ENCODE measurements around the gene CLDN9.

Gene CLDN9

DNA sequence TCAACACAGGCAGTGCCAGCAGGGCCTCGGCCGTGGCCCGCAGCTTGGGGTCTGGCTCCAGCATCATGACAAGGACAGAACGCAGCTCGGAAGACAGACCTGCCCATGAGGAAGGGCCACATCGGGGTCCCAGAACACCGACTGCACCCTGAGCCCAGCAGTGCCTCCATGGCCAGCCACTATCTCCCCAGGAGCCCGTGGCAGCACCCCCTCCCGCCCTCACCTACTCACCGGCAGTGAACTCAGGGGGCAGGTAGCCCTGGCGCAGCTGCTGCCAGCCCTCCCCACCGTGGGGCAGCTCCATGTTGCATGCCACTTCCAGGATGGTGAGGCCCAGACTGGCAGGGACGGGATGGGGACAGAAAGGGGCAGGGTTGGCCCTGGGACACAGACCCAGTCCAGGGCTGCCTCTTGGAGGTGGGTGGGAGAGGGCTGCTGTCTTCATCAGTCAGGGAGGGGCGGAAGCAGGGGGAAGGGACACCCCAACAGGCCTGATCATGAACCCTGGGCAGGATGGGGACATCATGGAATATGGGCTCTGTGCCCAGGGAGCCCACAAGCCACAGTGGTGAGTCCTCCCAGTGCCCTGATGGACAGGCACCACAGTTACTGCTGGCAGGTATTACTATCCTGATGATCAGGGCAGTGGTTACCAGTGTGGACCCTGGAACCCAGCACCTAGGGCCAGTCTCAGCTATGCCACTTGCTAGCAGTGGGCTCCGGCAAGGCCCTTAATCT lies 38.2 kb upstream of the CLDN9 start:
- no peak for DNase-seq

DNA sequence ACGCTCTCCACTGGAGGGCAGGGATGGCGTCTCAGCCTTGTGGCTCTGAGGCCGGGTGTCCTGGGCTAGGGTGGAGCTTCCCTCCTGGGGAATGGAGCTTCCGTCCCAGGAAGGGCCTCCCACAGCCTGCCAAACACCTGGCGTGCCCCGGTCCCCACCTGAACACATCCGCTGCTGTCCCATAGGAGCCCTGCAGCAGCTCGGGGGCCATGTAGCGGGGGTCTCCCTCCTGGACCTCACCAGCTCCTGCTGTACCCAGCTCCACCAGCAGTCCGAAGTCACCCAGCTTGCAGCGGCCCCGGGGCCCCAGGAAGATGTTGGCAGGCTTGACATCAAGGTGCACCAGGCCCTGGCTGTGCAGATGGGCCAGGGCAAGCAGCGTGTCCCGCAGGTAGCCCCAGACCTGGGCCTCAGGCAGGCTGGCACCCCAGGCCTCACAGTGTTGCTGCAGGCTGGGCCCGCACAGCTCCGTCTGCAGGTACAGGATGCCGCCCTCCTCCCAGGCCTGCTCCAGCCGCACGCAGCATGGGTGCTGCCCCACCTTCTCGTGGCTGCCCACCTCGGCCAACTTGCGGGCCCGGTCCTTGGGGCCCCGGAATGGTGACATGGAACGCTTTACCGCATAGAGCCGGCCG lies 37.4 kb upstream of the CLDN9 start:
- no peak for DNase-seq

DNA sequence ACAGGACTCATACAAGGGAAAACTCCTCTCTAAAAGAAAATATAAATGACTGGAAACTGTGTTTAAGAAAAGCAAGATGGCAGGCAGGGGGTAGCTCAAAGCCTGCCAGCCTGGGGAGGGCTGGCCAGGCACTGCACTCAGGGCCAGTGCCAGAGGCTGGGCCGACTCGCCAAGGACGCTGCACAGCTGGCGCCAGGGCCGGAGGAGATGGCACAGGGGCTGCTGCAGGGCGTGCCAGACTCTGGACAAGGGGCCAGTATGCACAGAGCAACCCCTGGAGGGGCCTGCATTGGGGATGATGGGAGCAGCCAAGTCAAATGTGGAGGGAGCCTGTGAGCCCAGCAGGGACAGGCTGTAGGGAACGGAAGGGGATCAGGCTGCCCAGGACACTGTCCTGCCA lies 36.5 kb upstream of the CLDN9 start:
- no peak for DNase-seq

DNA sequence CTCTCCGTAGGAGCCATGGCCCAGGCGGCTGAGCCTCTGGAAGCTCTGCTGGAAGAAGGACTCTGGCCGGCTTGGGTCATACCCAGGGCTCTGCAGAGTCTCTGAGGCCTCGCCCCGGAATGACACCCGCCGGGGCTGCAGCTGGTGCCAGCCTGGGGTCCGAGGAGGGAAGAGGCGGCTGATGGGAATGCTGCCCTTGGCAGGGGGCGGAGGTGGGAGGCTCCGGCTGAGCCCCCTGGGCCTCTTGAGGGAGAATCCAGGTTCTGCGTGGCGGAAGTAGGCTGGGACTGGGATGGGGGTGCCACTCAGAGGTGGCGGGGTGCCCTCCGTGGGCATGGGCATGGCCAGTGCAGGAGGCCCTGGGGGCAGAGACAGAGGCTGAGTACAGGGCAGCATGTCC lies 36.0 kb upstream of the CLDN9 start:
- no peak for DNase-seq

DNA sequence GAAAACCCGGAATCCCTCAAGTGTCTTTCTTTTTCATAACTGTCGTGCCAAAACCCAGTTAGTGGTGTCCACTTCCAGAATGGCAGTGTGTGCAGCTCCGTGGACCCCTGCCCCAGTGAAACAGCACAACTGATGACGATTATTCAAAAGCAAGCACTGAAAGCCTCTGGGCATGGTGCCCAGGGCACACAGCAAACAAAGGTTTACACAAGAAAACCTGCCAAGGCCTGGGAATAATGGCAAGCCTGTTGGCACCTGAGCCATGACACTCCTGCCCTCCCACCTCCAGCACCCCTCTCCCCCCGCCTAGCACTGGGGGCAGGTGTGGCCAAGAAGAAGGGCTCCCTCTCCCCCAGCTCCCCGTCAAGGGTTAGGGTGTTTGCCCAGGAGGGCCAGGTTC lies 35.3 kb upstream of the CLDN9 start:
- no peak for DNase-seq

DNA sequence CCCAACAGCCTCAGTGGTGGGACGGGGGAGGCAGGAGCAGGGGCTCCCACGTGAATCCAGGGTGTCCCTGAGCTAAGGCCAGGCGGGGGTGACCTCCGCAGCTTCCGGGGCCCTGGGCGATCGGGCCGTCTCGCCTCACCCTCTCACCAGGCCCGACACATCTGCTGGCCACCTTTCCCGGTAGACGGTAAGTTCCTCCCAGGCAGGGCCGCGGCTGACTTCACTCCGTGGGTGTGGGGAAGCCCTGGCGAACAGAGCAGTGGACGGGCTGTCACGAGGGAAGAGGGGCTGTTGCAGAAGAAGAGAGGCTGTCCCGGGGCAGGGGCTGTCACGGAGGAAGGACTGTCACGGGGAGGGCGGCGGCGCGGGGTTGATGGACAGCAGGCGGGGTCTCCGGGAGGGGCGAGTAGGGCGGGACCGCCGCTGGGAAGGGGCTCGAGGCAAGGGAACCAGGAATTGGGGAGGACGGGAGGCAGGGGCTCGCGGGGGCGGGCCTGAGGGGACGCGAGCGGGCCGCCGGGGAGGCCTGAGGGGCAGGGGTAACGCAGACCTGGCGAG lies 33.0 kb upstream of the CLDN9 start:
- peak; percentile 63 for DNase-seq

DNA sequence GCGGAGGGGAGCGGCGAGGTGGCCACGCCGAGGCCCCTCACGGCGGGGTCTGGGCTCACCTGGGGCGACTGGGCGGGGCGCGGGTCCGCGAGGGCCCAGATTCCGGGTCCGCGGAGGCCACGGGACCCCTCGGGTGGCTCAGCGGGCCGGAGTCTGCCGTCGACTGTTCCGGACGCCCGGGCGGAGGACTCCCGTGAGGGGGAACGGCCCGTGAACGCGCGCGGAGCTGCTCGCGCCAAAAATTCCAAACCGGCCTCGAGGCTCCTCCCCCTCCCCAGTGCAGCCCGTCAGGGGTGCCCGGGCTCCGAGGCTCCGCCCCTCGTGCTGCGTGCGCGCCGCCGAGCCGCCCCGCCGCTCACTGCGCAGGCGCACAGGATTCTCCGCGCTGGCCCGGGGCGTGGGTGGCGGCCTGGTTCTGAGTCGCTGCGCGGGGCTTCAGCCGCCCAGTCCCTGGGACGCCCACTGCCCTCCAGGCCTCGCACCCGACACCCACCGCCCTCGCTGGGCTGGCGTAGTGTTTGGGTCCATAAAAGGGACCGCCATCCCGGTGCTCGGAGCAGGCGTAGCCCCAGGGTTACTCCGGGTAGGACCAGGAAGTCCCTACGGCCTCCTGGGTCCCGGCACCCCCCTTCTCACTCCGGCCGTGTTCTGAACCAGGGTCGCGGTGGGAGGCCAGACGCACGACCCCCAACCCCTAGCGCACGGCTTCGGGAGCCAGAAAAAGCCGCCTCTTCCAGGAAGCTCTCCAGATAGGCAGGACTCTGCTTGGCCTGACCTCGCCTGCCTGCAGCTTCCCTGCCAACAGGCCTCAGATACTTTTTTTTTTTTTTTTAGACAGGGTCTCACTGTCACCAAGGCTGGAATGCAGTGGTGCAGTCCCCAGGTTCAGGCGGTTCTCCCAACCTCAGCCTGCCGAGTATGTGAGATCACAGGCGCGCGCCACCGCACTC lies 32.2 kb upstream of the CLDN9 start, which contains the start of gene PKMYT1:
Gene PKMYT1, minus strand, starts transcription at position 220 of the 950 bp plus-strand sequence. CDS start 789 bp downstream, outside the sequence.
- peak; percentile 92 for DNase-seq

DNA sequence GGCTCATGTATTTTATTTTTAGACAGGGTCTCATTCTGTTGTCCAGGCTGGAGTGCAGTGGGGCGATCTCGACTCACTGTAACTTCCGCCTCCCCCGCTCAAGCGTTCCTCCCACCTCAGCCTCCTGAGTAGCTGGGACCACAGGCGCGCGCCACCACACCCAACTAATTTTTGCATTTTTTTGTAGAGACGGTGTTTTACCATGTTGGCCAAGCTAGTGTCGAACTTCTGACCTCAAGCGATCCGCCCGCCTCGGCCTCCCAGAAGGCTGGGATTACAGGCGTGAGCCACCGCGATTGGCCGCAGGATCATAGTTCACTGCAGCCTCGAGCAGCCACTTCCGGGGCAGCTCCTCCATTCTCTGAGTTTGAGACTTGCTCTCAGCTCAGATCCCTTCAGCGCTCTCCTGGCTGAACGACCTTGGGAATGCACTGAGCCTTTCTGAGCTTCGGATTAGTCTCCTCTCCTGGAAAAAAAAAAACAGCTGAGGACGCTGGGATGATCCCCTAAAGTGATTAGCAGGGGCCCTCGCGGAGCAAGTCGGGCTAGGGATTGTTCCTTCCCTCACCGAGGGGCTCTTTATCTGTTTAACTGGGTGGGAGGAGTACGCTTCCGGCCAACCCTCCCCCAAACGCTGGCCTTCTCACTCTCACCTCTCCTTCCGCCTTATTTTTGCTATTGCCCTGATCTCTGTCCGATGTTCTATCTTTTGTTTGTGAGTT lies 31.4 kb upstream of the CLDN9 start:
- DNase-seq = no peak

DNA sequence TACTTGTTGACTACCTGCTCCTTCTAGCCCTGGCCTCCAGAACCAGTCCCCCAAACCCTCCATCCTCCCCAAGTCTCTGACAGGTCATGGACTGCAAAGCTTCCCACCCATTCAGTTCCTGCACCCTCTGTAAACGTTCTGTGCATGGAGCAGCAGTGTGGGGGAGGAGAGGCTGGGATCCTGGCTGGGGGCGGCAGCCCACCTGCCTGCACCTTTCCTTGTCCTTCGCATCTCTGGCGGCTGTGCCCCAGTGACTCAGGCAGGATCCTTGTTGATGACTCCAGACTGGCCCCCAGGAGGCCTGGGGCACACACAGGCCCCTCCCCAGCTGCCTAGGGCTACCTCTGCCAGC lies 30.8 kb upstream of the CLDN9 start:
- no peak for DNase-seq

DNA sequence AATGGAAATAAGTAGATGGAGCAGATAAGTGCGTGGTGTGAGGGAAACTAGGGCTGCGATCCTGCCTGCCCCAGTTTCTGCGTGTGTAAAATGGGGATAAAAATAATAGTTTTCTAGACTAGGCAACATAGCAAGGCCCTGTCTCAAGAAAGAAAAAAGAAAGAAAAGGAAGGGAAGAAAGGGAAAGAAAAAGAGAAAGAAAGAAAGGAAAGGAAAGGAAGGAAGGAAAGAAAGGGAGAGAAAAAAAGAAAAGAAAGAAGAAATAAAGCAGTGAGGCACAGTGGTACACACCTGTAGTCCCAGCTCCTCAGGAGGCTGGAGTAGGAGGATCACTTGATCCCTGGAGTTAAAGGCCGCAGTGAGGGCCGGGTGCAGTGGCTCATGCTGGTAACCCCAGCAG lies 30.3 kb upstream of the CLDN9 start:
- no peak for DNase-seq

DNA sequence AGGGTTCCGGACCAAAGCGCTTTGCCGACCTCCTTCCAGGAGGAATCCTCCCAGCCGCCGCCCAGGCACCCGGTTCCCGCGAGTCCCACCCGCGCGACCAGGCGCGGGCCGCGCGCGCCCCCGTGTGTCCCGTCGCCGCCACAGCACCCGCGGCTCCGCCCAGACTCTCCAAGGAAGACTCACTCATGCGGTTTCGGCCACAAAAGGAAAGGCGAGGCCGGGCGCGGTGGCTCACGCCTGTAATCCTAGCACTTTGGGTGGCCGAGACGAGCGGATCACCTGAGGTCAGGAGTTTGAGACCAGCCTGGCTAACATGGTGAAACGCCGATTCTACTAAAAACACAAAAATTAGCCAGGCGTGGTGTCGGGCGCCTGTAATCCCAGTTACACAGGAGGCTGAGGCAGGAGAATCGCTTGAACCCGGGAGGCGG lies 29.0 kb upstream of the CLDN9 start:
- DNase-seq = peak; percentile 76

DNA sequence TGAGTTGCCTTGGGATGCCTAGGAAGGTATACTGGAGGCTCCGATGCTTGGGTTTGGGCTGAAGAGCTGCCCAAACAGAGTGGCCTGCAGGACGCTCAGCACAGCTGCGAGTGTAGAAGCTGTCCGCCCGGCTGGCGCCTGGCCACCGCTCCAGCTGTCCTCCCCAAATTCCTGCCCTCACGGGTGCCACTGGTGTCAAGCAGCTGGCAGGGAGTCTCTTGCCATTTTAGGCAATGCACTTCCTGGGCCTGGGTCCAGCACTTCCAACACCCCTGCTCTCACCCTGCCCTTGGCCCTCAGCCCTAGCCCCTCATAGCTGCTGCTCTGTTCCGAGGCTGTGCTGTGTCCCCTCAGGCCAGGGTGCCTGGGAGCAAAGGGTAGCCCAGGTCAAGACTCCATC lies 27.3 kb upstream of the CLDN9 start:
- DNase-seq = no peak

DNA sequence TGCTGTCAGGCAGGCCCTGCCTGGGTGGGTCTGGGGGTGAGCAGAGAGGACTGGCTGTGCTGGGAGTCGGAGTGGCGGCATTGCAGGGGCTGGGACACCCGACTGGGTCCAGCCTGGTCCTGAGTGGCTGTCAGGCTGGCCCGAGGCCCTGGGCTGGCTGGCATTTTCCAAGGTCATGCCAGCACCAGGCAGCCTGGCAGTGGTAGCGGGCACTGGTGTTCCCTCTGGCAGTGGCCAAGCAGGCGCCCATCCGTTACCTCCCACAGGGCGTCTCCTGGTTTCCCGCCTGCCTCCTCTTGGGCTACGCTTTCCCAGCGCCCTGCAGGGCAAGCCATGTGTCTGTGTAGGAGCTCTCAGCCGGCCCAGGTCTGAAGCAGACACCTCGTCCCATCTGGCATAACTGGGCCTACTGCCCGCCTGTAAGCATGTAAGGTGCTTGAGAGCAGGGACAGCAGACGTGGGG lies 26.8 kb upstream of the CLDN9 start:
- no peak for DNase-seq

DNA sequence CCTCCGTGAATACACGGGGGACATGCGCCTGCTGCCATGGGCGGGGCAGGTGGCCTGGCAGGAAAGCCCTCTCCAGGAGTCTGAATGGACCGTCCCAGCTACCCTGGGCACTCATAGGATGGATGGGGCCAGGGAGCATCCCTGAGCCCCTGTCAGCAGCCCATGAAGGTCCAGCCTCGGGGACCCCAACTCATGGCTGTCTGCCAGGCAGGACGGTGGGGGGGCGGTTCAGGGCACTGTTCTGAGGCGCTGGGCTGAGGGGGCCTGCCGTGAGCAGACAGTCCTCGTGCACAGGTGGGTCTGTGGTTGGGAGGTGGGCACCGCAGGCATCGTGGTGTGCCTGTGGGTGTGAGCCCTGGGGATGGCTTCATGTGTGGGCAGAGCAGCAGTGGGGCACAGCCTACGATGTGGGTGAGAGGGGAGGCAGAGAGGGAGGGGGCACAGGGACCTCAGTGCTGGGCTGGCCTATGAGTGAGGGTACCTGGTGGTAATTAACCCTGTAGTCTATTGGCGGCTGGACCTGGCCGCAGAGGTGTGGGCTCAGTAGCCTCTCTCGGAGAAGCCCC lies 26.0 kb upstream of the CLDN9 start:
- DNase-seq = no peak

DNA sequence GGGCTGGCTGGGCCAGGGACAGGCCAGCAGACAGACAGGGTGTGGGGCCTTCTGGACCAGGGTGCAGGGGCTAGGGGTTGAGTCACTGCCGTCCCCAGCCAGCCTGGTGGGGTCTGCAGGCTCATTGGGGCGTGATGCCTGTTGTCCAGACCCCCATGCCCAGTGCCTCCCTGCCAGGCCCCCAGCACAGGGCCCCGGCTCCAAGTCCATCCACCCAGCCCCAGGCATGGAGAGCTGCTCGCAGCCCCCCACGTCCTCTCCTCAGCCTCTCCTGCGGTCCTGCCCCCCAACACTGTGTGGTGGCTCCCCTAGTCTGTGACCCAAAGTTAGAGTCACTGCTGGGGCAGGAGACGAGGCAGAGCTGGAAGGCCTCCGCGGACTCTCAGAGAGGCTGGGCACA lies 25.4 kb upstream of the CLDN9 start:
- DNase-seq = no peak

DNA sequence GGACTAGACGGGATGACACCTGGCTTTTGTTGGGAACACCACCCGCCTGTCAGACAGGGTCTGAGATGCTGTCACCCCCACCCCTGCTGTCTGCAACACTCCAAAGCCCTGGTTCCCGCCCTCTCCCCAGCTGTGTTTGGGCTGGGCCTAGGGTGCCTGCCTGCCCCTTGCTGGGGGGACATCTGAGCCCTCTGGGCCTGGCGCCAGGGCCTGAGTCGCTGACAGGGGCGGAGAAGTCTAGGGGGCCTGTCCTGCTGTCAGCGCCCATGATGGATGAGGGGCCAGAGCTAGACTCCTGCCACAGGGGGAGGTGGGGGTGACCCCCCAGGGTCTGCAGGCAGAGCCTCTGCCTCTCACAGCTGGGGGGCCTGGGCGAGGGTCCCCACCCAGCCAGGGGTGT lies 24.9 kb upstream of the CLDN9 start:
- DNase-seq = no peak

DNA sequence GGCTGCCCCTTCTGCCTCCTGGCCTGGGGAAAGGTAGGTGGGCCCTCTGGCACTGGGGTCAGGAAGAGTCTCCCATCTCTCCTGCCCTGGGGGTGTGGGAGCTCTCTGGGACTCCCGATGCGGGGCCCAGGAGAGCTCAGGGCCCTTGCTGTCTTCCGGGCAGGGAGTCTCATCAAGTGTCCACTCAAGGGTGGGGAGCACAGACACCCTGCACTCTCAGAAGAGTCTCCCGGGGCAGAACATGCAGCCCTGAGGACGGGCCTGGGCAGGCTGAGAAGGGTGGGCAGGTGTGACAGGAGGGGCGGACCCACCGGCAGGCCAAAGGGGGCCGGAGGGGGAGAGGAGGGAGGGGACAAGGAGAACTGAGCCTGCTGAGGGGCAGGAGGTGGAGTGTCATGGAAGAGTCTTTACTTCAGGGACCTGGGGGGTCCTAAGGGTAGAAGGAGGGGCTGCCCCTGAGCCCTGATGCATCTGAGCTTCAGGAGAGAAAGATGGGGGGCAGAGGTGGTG lies 24.1 kb upstream of the CLDN9 start:
- no peak for DNase-seq

DNA sequence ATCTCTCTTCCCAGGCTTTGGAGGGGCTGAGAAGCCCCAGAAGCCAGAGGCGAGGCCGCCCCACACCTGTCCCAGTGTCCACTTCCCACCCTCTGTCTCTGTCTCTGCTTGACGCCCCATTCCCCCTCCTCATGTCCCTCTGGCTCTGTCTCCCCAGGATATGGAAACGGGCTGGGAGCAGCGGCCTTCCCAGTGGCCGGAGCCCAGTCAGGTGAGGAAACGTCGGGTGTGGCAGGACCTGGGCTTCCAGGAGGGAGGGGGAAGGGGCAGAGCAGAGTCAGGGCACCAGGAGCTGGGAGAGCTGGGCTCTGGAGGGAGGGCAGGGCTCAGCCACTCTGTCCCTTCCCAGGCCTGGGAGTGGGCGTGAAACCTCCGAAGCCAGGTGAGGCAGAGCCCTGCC lies 21.8 kb upstream of the CLDN9 start:
- DNase-seq = no peak

DNA sequence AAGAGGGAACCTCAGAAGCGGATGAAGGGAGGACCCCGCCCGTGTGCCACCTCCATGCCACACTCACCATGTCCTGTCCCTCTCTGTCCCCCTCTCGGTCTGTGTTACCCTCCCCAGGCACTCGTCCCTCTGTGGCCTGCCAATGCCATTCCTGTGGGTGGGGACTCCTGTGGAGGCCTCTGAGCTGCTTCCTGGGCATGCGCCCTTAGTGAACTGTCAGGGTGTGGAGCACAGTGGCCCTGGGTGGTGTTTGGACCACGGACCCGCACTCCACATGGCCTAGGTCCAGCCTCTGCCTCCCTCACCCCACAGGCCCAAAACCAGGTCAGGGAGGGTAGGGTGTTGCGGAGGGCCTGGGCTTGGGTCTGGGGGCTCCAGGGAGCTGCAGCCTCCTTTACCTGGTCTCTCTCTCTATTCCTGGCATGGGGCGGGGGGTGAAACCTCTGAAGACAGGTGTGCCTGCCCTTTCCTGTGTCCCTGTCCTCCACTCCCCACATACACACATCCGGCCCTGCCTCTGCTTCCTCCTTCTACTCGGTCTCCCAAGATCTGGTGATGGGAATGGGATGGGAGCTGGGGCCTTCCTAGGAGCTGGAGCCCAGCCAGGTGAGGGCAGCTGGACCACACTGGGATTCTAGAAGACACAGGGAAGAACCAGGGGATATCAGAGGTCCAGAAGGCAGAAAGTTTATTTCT lies 21.0 kb upstream of the CLDN9 start:
- no peak for DNase-seq

DNA sequence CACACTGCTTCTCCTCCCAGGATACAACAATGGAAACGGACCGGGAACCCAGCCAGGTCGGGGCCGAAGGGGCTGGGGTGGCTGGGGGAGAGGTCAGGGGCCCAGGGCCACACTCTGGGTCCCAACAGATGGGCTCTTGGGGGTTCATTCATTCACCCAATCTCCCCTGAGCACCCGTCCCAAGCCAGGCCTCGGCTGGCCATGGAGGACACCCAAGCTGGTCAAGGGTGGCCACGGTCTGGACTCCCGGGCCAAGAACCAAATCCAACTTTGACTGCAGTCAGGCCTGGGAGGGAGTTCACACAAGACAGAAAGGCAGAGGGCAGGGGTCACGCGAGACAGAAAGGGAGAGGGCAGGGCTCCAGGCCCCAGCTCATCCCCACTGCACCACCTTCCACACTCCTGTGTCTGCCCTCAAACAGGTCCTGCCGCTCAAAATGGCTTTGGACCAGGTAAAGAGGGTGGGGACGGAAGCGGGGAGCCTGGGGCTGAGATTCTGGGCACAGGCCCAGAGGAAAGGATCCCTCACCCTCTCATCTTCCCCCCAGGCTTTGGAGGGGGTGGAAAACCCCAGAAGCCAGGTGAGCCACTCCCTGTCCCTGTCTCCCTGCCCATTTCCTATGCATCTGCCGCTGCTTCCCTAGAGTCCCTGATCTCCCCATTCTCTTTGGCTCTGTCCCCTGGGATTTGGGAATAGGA lies 20.2 kb upstream of the CLDN9 start:
- no peak for DNase-seq

DNA sequence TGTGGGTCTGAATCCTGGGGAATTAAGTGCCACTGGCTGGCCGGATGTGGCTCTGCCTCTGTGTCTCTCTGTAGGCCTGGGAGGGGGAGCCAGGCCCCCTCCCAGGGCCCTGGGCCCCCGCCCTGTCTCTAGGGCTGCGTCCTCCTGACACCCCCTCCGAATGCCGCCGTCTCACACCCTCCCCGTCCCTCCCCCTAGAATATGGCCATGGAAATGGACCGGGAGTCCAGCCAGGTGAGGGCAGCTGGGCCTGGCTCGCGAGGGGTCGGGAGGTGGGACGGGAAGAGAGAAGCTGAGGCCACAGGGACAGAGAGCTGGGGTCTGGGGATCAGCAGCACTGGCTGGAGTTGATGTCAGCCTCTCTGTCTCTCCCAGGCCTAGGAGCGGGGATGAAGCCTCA lies 16.4 kb upstream of the CLDN9 start:
- no peak for DNase-seq

Measured in inflammatory macrophage treated with lipopolysaccharide for 4 hours (primary cell).